ENCODE measurements around the gene PEX11B. TPM values are rescaled to one million over a fixed set of nuclear protein-coding genes. Genes with fewer than 3 reads are reported as not detected.

Gene PEX11B
- total and polyA plus RNA-seq, 2 of the 8 experiments (the other 6 are each of a cell fraction or from before 2014, with no cell fraction given) = 9.1 to 15.1 TPM

DNA sequence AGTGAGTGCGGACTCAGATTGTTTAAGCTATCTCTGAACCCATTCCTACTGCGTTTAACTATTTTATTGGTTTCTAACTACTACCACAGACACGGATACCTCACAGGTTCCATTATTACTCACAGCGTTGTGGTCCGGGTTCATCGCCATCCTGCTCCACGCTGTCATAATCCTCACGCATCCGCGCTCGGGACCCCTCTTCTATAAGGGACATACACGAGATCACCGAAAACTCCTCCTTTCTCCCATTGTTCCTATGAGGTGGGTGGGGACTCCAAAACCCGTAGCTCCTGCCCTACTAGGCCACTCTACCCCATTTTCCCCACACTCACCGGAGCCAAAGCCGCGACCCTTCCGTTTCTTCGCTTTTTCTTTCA is 8.2 kb upstream of the PEX11B start (continued):
- no peak for TF ChIP-seq JUN (IDR thresholded peaks at IDR 0.05; ENCODE audit: low read depth, low read length)
- TF ChIP-seq, protein P1, sequence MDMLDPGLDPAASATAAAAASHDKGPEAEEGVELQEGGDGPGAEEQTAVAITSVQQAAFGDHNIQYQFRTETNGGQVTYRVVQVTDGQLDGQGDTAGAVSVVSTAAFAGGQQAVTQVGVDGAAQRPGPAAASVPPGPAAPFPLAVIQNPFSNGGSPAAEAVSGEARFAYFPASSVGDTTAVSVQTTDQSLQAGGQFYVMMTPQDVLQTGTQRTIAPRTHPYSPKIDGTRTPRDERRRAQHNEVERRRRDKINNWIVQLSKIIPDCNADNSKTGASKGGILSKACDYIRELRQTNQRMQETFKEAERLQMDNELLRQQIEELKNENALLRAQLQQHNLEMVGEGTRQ (IDR thresholded peaks at IDR 0.05; ENCODE audit: low read length) = no peak
- no peak for TF ChIP-seq RXRA (IDR thresholded peaks at IDR 0.05; ENCODE audit: insufficient read depth, low read depth, low read length)
- no peak for TF ChIP-seq YY1 (IDR thresholded peaks at IDR 0.05; ENCODE audit: low read depth, low read length)
- TF ChIP-seq GABPA (IDR thresholded peaks at IDR 0.05; ENCODE audit: borderline replicate concordance, insufficient read depth, low read length) = no peak
- TF ChIP-seq KDM4A (IDR thresholded peaks at IDR 0.05; ENCODE audit: low read depth, low read length, severe bottlenecking) = no peak
